GM21528 (cell line): ENCODE measurements around the gene KRTAP29-1.

Experiments used
- ATAC-seq: cut with Tn5 transposase; IDR thresholded peaks from one replicate; pipeline ENCODE4 v1.9.1; 2021; ENCODE audit warnings: mild to moderate bottlenecking, moderate library complexity; ENCODE audit not compliant: unreplicated experiment, low FRiP score

KRTAP29-1 gene

DNA sequence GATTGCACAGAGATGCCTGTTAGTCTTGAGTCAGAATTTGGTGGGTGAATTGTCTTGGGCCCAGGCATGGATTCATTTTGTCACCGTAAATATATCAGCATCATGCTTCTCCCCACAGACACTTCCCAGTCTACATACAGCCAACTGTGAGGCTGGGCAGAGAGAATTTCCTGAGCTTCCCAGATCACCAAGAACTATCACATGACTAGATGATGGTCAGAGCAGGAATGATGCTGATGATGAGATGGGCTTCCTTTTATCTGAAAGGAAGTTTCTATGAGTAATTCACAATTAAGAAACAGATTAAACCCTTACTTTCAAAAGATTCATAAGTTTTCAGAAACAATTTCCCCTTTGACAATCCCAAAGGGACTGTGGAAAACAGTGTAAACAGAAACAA is 47.8 kb downstream of the KRTAP29-1 start:
- no peak for ATAC-seq
